ENCODE results near the gene RGN.

GRCh38 chrX:47068214-47068613 lies 10.0 kb upstream of the RGN start:
- TF ChIP-seq CTCF (IDR thresholded peaks at IDR 0.05 in 4 of 5, conservative IDR thresholded peaks at IDR 0.05 in 1 of 5) (no peak), POLR2A (IDR thresholded peaks at IDR 0.05) (no peak)

All from gastrocnemius medialis (tissue), 4 donors.